ENCODE results near the gene TUBB2A.
"Not testable (repeated sequence)": the region's sequence is repeated elsewhere in the genome, so short reads cannot be mapped to it uniquely, and the experiment has no call there.

Gene TUBB2A

GRCh38 chr6:3179945-3180344 lies 22.6 kb upstream of the TUBB2A start:
- DNase-seq (ENCODE audit: low read depth), result not testable (repeated sequence)

GRCh38 chr6:3178666-3179065 lies 21.3 kb upstream of the TUBB2A start:
- not testable (repeated sequence) for DNase-seq (ENCODE audit: low read depth)

- peak; percentile 73 for DNase-seq (ENCODE audit: low read depth)
Measured at GRCh38 chr6:3176562-3177355, 19.4 kb upstream of the TUBB2A start.

- no peak for DNase-seq (ENCODE audit: low read depth)
Measured at GRCh38 chr6:3175715-3176402, 18.5 kb upstream of the TUBB2A start.

GRCh38 chr6:3173636-3174089 lies 16.3 kb upstream of the TUBB2A start:
- not testable (repeated sequence) for DNase-seq (ENCODE audit: low read depth)

- not testable (repeated sequence) for DNase-seq (ENCODE audit: low read depth)
Measured at GRCh38 chr6:3172789-3173188, 15.4 kb upstream of the TUBB2A start.

- not testable (repeated sequence) for DNase-seq (ENCODE audit: low read depth)
Measured at GRCh38 chr6:3171313-3172175, 14.2 kb upstream of the TUBB2A start.

GRCh38 chr6:3170676-3171075 lies 13.3 kb upstream of the TUBB2A start:
- not testable (repeated sequence) for DNase-seq (ENCODE audit: low read depth)

GRCh38 chr6:3168046-3168445 lies 10.7 kb upstream of the TUBB2A start:
- DNase-seq (ENCODE audit: low read depth), result not testable (repeated sequence)

- not testable (repeated sequence) for DNase-seq (ENCODE audit: low read depth)
Measured at GRCh38 chr6:3166535-3167225, 9.3 kb upstream of the TUBB2A start.

- no peak for DNase-seq (ENCODE audit: low read depth)
Measured at GRCh38 chr6:3165631-3166534, 8.5 kb upstream of the TUBB2A start.

GRCh38 chr6:3164388-3164787 lies 7.0 kb upstream of the TUBB2A start:
- no peak for DNase-seq (ENCODE audit: low read depth)

GRCh38 chr6:3163248-3163594 lies 5.9 kb upstream of the TUBB2A start:
- DNase-seq (ENCODE audit: low read depth), result no peak

GRCh38 chr6:3162565-3163247 lies 5.4 kb upstream of the TUBB2A start:
- DNase-seq (ENCODE audit: low read depth), result peak; percentile 57

GRCh38 chr6:3162067-3162497 lies 4.7 kb upstream of the TUBB2A start:
- no peak for DNase-seq (ENCODE audit: low read depth)

GRCh38 chr6:3159805-3160781 lies 2.7 kb upstream of the TUBB2A start:
- no peak for DNase-seq (ENCODE audit: low read depth)

- DNase-seq (ENCODE audit: low read depth), result not testable (repeated sequence)
Measured at GRCh38 chr6:3156184-3157130, 887 bp downstream of the TUBB2A start.

- DNase-seq (ENCODE audit: low read depth), result not testable (repeated sequence)
Measured at GRCh38 chr6:3155416-3155815, 1.9 kb downstream of the TUBB2A start.

Data from GM04504 (cell line).